Mononuclear cell (primary cell): ENCODE measurements around the gene PGAP6. TPM values are rescaled to one million over a fixed set of nuclear protein-coding genes. Genes with fewer than 3 reads are reported as not detected.
A peak's percentile ranks its signal among the peaks of the same experiment; 100 is the strongest.

Source experiments
- H3K27me3 ChIP-seq: 2 replicates; pipeline ENCODE4 v1.6.0; 2011; ENCODE audit warnings: low read length, control low read depth; ENCODE audit not compliant: insufficient read depth
- H3K4me1 ChIP-seq: 2 replicates; pipeline ENCODE4 v1.5.1; 2011; ENCODE audit warnings: mild to moderate bottlenecking, low read length, control low read depth; ENCODE audit not compliant: insufficient read depth
- H3K4me3 ChIP-seq: 2 replicates; pipeline ENCODE4 v1.5.1; 2011; ENCODE audit warnings: mild to moderate bottlenecking, low read length, moderate library complexity
- H3K9me3 ChIP-seq: 2 replicates; pipeline ENCODE4 v1.5.1; 2011; ENCODE audit warnings: low read depth, mild to moderate bottlenecking, control low read depth, low read length
- total RNA-seq: library from RNA; depleted of rRNA; stranded (reverse); fragments of >200 nt; gene quantifications from one replicate; pipeline ENCODE4 v1.2.3, GENCODE V29; 2012

PGAP6 gene
- total RNA-seq, 1 donor: 24.8 TPM

- Histone ChIP-seq H3K4me3 (peak overlapping the region; percentile 30), H3K9me3 (no peaks in the 10 kb centered on the region), H3K4me1 (peaks cover 69% of the 10 kb centered on the region)
These were observed 57.1 kb downstream of the PGAP6 start for GRCh38 chr16:324451-325334.

GRCh38 chr16:324201-324450, 57.7 kb downstream of the PGAP6 start:
- H3K4me1 ChIP-seq: peaks cover 67% of the 10 kb centered on the region
- no peaks in the 10 kb centered on the region for H3K27me3 ChIP-seq
- H3K9me3 ChIP-seq: no peaks in the 10 kb centered on the region
- H3K4me3 ChIP-seq: no peak overlapping the region

More at GRCh38 chr16:324451-325334, 57.1 kb downstream of the PGAP6 start:
- H3K27me3 ChIP-seq: no peaks in the 10 kb centered on the region

DNA sequence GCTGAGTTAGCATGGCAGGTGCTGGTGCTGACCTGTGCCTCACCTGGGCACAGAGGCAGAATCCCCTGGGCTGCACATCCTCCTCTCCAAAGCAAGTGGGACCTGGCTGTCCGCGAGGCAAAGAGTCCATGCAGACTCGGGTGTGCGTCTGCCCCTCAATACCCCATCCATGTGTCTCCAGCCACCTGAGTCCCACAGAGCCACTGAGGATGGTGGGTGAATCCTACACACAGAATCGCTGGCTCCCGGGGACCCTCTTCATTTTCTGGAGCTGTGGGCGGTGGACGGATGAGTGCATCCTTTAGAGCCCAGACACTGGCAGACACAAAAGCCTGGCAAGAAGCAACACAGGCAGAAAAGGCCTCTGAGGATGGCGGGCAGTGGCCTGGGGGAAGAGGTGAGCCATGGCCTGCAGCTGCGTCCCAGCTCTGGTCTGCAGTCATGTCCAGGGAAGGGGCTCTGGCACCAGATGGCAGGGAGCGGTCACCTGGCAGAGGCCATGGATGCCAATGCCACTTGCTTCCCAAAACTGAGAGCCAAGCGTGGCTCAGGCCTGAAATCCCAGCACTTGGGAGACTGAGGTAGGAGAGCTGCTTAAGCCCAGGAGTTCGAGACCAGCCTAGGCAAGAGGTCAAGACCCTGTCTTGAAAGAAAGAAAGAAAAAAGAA, 59.2 kb downstream of the PGAP6 start:
- Histone ChIP-seq H3K9me3 (no peaks in the 10 kb centered on the region), H3K4me3 (no peak overlapping the region), H3K4me1 (peaks cover 66% of the 10 kb centered on the region), H3K27me3 (no peaks in the 10 kb centered on the region)

DNA sequence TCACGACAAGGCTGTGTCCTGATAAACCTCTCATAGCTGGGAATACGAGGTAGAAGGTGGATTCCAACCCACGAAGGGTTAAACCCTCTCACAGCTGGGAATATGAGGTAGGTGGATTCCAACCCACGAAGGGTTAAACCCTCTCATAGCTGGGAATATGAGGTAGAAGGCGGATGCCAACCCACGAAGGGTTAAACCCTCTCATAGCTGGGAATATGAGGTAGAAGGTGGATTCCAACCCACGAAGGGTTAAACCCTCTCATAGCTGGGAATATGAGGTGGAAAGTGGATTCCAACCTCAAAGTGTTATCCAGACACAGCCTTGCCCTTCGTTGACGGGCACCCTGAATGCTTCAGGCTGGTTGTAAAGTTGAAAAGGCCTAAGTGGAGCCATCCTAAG, 60.2 kb downstream of the PGAP6 start:
- H3K4me3 ChIP-seq: no peak overlapping the region
- peaks cover 55% of the 10 kb centered on the region for H3K4me1 ChIP-seq
- no peaks in the 10 kb centered on the region for H3K27me3 ChIP-seq
- H3K9me3 ChIP-seq: no peaks in the 10 kb centered on the region

Other genes with a start within 250 kb of the PGAP6 start
- 5.5 TPM for gene NPRL3, start 243.3 kb downstream of the PGAP6 start, total RNA-seq
- not detected for gene HBZ, start 229.3 kb downstream of the PGAP6 start, total RNA-seq
- not detected for gene HBM, start 216.0 kb downstream of the PGAP6 start, total RNA-seq
- gene HBA2, start 209.1 kb downstream of the PGAP6 start, total RNA-seq: 22.1 TPM
- gene HBA1, start 205.3 kb downstream of the PGAP6 start, total RNA-seq: 28.3 TPM
- gene HBQ1, start 201.5 kb downstream of the PGAP6 start, total RNA-seq: not detected
- 101 TPM for gene LUC7L, start 152.5 kb downstream of the PGAP6 start, total RNA-seq
- gene FAM234A, start 147.2 kb downstream of the PGAP6 start, total RNA-seq: 22.1 TPM
- gene RGS11, start 106.0 kb downstream of the PGAP6 start, total RNA-seq: not detected
- gene ARHGDIG, start 101.4 kb downstream of the PGAP6 start, total RNA-seq: not detected
- gene PDIA2, start 98.8 kb downstream of the PGAP6 start, total RNA-seq: not detected
- gene AXIN1, start 29.3 kb downstream of the PGAP6 start, total RNA-seq: 35.8 TPM
- gene MRPL28, start 11.4 kb downstream of the PGAP6 start, total RNA-seq: 19.9 TPM
- gene NME4, start 15.2 kb upstream of the PGAP6 start, total RNA-seq: 15.0 TPM
- gene DECR2, start 19.9 kb upstream of the PGAP6 start, total RNA-seq: 2.9 TPM
- 6.5 TPM for gene RAB11FIP3, start 43.7 kb upstream of the PGAP6 start, total RNA-seq
- gene CAPN15, start 145.7 kb upstream of the PGAP6 start, total RNA-seq: 31.2 TPM
- 0.10 TPM for gene PRR35, start 178.4 kb upstream of the PGAP6 start, total RNA-seq
- 1.2 TPM for gene NHLRC4, start 185.0 kb upstream of the PGAP6 start, total RNA-seq
- 8.5 TPM for gene PIGQ, start 188.0 kb upstream of the PGAP6 start, total RNA-seq
- 6.6 TPM for gene RAB40C, start 208.1 kb upstream of the PGAP6 start, total RNA-seq
- gene WFIKKN1, start 249.0 kb upstream of the PGAP6 start, total RNA-seq: 0.31 TPM